Measurements from ENCODE around the gene PACS1. TPM values are rescaled to one million over a fixed set of nuclear protein-coding genes. Genes with fewer than 3 reads are reported as not detected.
A peak's percentile ranks its signal among the peaks of the same experiment; 100 is the strongest.

The PACS1 gene
- total RNA-seq, 2 experiments from 2014 or later, result 76.3 to 78.3 TPM

GRCh38 chr11:66160709-66161108 is 90.6 kb downstream of the PACS1 start:
- no peak for ATAC-seq
- Mint-ChIP-seq H3K4me3 (no peak overlapping the region), H3K27me3 (no peaks in the 10 kb centered on the region), H3K4me1 (ENCODE audit: low read depth) (peaks cover 70% of the 10 kb centered on the region), H3K9me3 (no peaks in the 10 kb centered on the region), H3K27ac (no peak overlapping the region), H3K36me3 (ENCODE audit: low read depth) (peaks cover 3% of the 10 kb centered on the region)
- DNase-seq, result no peak
- TF ChIP-seq CTCF (IDR thresholded peaks at IDR 0.05), result no peak
- intact Hi-C loops (cut with micrococcal nuclease), result no loop called here
- ChIA-PET CTCF (interaction anchor here (1.3 to 1.7 kb wide), 4 partner anchors 9 to 116 kb away, joined by 3 to 6 read pairs (median 4); no protein-coding TSS in a partner anchor), POLR2A (interaction anchor here (1.1 kb wide), 1 partner anchor 60 kb away, joined by 3 read pairs; no protein-coding TSS in a partner anchor)

- peaks cover 46% of the 10 kb centered on the region for H3K4me1 Mint-ChIP-seq (ENCODE audit: low read depth)
- H3K27me3 Mint-ChIP-seq, result no peaks in the 10 kb centered on the region
- CTCF ChIA-PET, result interaction anchor here (0.9 kb wide), 1 partner anchor 12 kb away, joined by 3 read pairs; no protein-coding TSS in a partner anchor
- POLR2A ChIA-PET, result interaction anchor here (0.8 kb wide), 1 partner anchor 88 kb away, joined by 3 read pairs; no protein-coding TSS in a partner anchor
- intact Hi-C loops (cut with micrococcal nuclease), result no loop called here
- TF ChIP-seq CTCF (IDR thresholded peaks at IDR 0.05), result no peak
- DNase-seq (no peak), ATAC-seq (no peak)
- no peaks in the 10 kb centered on the region for H3K9me3 Mint-ChIP-seq
- no peak overlapping the region for H3K4me3 Mint-ChIP-seq
- H3K27ac Mint-ChIP-seq, result no peak overlapping the region
- H3K36me3 Mint-ChIP-seq (ENCODE audit: low read depth), result peaks cover 6% of the 10 kb centered on the region
Measured at GRCh38 chr11:66168289-66168688, 98.2 kb downstream of the PACS1 start.

GRCh38 chr11:66172146-66172545 is 102.1 kb downstream of the PACS1 start:
- Mint-ChIP-seq H3K36me3 (ENCODE audit: low read depth) (peaks cover 8% of the 10 kb centered on the region), H3K27me3 (no peaks in the 10 kb centered on the region), H3K4me3 (no peak overlapping the region), H3K4me1 (ENCODE audit: low read depth) (peaks cover 30% of the 10 kb centered on the region), H3K9me3 (no peaks in the 10 kb centered on the region), H3K27ac (no peak overlapping the region)
- TF ChIP-seq CTCF (IDR thresholded peaks at IDR 0.05), result no peak
- ChIA-PET POLR2A (interaction anchor here (0.6 kb wide), 1 partner anchor 28 kb away, joined by 3 read pairs; no protein-coding TSS in a partner anchor), CTCF (no interaction called here)
- DNase-seq (peak; percentile 48), ATAC-seq (peak; percentile 60)
- intact Hi-C loops (cut with micrococcal nuclease), result no loop called here

GRCh38 chr11:66176650-66177049 is 106.6 kb downstream of the PACS1 start:
- no peak overlapping the region for H3K4me3 Mint-ChIP-seq

More at GRCh38 chr11:66176650-66177049, 106.6 kb downstream of the PACS1 start:
- ChIA-PET POLR2A (interaction anchor here (0.6 to 0.7 kb wide), 2 partner anchors 46 kb away, joined by 3 to 4 read pairs; no protein-coding TSS in a partner anchor), CTCF (interaction anchor here (1.0 kb wide), 1 partner anchor 45 kb away, joined by 4 read pairs; no protein-coding TSS in a partner anchor)
- no peaks in the 10 kb centered on the region for H3K9me3 Mint-ChIP-seq
- no peak for TF ChIP-seq CTCF (IDR thresholded peaks at IDR 0.05)
- ATAC-seq (no peak), DNase-seq (no peak)
- H3K27me3 Mint-ChIP-seq, result no peaks in the 10 kb centered on the region
- H3K36me3 Mint-ChIP-seq (ENCODE audit: low read depth), result peaks cover 6% of the 10 kb centered on the region
- peak overlapping the region; percentile 3 for H3K27ac Mint-ChIP-seq
- peaks cover 31% of the 10 kb centered on the region for H3K4me1 Mint-ChIP-seq (ENCODE audit: low read depth)
- intact Hi-C loops (cut with micrococcal nuclease), result no loop called here

All from activated CD8-positive, alpha-beta T cell treated with anti-CD3 and anti-CD28 coated beads for 36 hours (primary cell).